IPS-18a (cell line): ENCODE data around the gene KLHDC9.
A peak's percentile ranks its signal among the peaks of the same experiment; 100 is the strongest.
"Not testable (repeated sequence)": the region's sequence is repeated elsewhere in the genome, so short reads cannot be mapped to it uniquely, and the experiment has no call there.

Experiments
- H3K27ac ChIP-seq: one replicate; pipeline ENCODE4 v1.5.1; 2013; ENCODE audit warnings: low read length
- H3K27me3 ChIP-seq: one replicate; pipeline ENCODE4 v1.6.1; 2013; ENCODE audit warnings: mild to moderate bottlenecking, low read length; ENCODE audit not compliant: control insufficient read depth, insufficient read depth
- H3K36me3 ChIP-seq: one replicate; pipeline ENCODE4 v1.6.1; 2013; ENCODE audit warnings: low read depth, low read length; ENCODE audit not compliant: control insufficient read depth
- H3K4me1 ChIP-seq: one replicate; pipeline ENCODE4 v1.6.1; 2013; ENCODE audit warnings: low read depth, low read length; ENCODE audit not compliant: control insufficient read depth
- H3K4me3 ChIP-seq: one replicate; pipeline ENCODE4 v1.5.1; 2013; ENCODE audit warnings: low read length
- H3K9ac ChIP-seq: one replicate; pipeline ENCODE4 v1.6.1; 2013; ENCODE audit warnings: mild to moderate bottlenecking, low read length, moderate library complexity
- H3K9me3 ChIP-seq: one replicate; pipeline ENCODE4 v1.6.1; 2013; ENCODE audit warnings: low read depth, low read length; ENCODE audit not compliant: control insufficient read depth

Gene KLHDC9

GRCh38 chr1:161100556-161100955 is 2.4 kb downstream of the KLHDC9 start:
- Histone ChIP-seq H3K4me3 (no peak overlapping the region), H3K9me3 (no peaks in the 10 kb centered on the region), H3K27ac (no peak overlapping the region), H3K4me1 (no peaks in the 10 kb centered on the region), H3K27me3 (no peaks in the 10 kb centered on the region), H3K9ac (no peak overlapping the region), H3K36me3 (peaks cover 15% of the 10 kb centered on the region)

DNA sequence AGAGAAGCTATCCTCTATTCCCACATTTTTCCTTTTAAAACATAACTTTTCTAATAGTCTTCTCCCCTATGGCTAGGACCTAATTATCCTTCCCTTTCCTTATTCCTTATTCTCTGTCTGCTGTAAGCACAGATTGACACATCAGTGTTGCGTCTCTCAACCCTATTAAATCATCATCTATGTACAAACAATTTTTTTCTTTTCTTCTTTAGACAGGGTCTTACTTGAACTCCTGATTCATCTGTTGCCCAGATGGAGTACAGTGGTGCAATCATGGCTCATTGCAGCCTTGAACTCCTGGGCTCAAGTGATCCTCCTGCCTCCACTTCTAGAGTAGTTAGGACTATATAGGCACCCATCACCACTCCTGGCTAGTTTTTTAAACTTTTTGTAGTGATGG is 8.3 kb downstream of the KLHDC9 start:
- Histone ChIP-seq H3K9ac (no peak overlapping the region), H3K27me3 (no peaks in the 10 kb centered on the region), H3K9me3 (no peaks in the 10 kb centered on the region), H3K27ac (no peak overlapping the region), H3K4me3 (no peak overlapping the region), H3K36me3 (peaks cover 8% of the 10 kb centered on the region), H3K4me1 (no peaks in the 10 kb centered on the region)

DNA sequence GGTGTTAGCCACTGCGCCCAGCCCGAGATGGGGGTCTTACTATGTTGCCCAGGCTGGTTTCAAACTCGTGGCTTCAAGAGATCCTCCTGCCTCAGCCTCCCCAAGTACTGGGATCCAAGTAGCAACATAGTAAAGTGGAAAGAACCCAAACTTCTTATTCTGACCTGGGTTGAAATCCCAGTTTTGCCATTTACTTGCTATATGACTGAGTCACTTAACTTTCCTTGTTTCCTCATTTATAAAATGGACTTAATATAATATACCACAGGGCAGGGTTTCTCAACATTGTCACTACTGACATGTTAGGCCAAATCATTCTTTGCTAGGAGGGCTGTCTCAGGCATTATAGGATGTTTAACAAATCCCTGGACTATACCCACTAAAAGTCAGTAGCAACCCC is 13.0 kb downstream of the KLHDC9 start:
- Histone ChIP-seq H3K27me3 (no peaks in the 10 kb centered on the region), H3K27ac (no peak overlapping the region), H3K4me1 (no peaks in the 10 kb centered on the region), H3K9ac (no peak overlapping the region), H3K4me3 (no peak overlapping the region), H3K9me3 (no peaks in the 10 kb centered on the region), H3K36me3 (no peaks in the 10 kb centered on the region)

DNA sequence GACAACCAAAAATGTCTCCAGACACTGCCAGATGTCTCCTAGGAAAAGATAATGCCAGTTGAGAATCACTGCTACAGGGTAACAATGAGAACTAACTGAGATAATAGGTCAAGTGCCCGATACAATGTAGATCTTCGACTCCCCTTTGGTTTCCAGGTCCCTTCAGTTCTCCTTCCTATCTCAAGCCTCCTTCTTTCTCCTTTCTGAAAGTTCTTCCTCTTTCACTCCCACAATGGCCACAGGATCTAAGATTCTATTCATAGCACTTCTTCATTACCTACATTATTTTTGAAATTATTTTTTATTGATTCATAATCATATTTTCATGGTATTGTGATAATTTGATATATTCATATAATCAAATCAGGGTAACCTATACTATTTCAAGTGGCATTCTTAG is 13.4 kb downstream of the KLHDC9 start:
- no peaks in the 10 kb centered on the region for H3K36me3 ChIP-seq
- no peaks in the 10 kb centered on the region for H3K9me3 ChIP-seq
- H3K4me3 ChIP-seq, result no peak overlapping the region
- H3K4me1 ChIP-seq, result no peaks in the 10 kb centered on the region
- H3K27ac ChIP-seq, result no peak overlapping the region
- no peaks in the 10 kb centered on the region for H3K27me3 ChIP-seq
- H3K9ac ChIP-seq, result no peak overlapping the region

DNA sequence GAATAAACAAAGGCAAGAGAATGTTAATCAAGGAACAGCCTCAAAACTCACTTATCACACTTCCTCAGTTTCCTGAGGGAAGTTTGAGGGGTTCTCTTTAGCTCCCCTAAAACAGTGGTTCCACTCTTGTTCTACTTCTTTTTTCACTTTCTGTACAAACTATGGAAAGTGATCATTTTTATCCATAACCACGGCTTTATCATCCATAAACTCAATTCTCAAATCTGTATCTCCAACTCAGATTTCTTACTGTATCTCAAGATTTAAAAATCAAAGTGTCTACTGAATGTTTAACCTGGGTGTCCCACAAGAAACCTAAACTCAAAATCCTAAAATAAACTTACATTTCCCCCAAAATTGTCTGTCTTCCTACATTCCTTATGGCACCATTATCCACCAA is 15.8 kb downstream of the KLHDC9 start:
- Histone ChIP-seq H3K9ac (no peak overlapping the region), H3K36me3 (no peaks in the 10 kb centered on the region), H3K4me3 (no peak overlapping the region), H3K27me3 (no peaks in the 10 kb centered on the region), H3K9me3 (no peaks in the 10 kb centered on the region), H3K4me1 (peaks cover 4% of the 10 kb centered on the region), H3K27ac (no peak overlapping the region)

- H3K27ac ChIP-seq, result no peak overlapping the region
- H3K4me3 ChIP-seq, result no peak overlapping the region
- H3K9me3 ChIP-seq, result no peaks in the 10 kb centered on the region
- no peaks in the 10 kb centered on the region for H3K27me3 ChIP-seq
- no peak overlapping the region for H3K9ac ChIP-seq
- H3K36me3 ChIP-seq, result no peaks in the 10 kb centered on the region
- peaks cover 10% of the 10 kb centered on the region for H3K4me1 ChIP-seq
These were observed 16.4 kb downstream of the KLHDC9 start for GRCh38 chr1:161114556-161114955.

DNA sequence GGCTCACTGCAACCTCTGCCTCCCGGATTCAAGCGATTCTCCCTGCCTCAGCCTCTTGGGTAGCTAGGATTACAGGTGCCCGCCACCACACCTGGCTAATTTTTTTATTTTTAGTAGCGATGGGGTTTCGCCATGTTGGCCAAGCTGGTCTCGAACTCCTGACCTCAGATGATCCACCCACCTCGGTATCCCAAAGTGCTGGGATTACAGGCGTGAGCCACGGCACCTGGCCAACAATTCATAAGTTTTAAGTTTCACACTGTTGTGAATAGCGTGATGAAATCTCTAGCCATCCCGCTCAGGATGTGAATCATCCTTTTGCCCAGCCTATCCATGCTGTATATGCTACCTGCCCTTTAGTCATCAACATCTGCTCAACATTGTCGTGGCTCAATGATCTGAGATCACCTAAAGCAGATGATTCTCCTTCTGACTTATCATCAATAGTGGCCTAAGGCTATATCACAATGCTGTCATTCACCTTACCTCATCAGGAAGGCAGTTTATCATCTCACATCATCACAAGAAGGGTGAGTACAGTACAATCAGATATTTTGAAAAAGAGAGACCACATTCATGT is 17.1 kb downstream of the KLHDC9 start:
- H3K4me1 ChIP-seq, result peaks cover 11% of the 10 kb centered on the region
- no peak overlapping the region for H3K27ac ChIP-seq
- no peak overlapping the region for H3K9ac ChIP-seq
- no peaks in the 10 kb centered on the region for H3K9me3 ChIP-seq
- no peaks in the 10 kb centered on the region for H3K27me3 ChIP-seq
- H3K36me3 ChIP-seq, result peaks cover 4% of the 10 kb centered on the region
- no peak overlapping the region for H3K4me3 ChIP-seq

DNA sequence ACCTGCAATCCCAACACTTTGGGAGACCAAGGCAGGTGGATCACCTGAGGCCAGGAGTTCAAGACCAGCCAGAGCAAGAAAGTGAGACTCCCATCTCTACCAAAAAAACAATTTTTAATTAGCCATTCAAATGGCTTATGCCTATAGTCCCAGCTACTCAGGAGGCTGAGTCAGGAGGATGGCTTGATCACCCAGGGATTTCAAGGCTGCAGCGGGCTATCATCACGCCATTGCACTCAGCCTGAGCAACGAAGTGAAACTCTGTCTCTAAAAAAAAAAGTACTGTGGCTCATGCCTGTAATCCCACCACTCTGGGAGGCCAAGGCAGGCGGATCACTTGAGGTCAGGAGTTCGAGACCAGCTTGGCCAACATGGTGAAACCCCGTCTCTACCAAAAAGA is 17.8 kb downstream of the KLHDC9 start:
- not testable (repeated sequence) for H3K27me3 ChIP-seq, H3K9ac ChIP-seq, H3K9me3 ChIP-seq, H3K4me3 ChIP-seq, H3K27ac ChIP-seq
- H3K4me1 ChIP-seq, result peaks cover 11% of the 10 kb centered on the region
- H3K36me3 ChIP-seq, result peaks cover 12% of the 10 kb centered on the region

GRCh38 chr1:161117759-161118581 is 19.8 kb downstream of the KLHDC9 start, which contains the start of the genes NIT1 and PFDN2:
NIT1 (plus strand) TSS chr1:161118105; CDS start chr1:161118177, 72 bp downstream.
PFDN2 (minus strand) TSS chr1:161118037; CDS start chr1:161118026, 11 bp downstream.
- peaks cover 11% of the 10 kb centered on the region for H3K4me1 ChIP-seq

GRCh38 chr1:161119092-161119903 is 21.1 kb downstream of the KLHDC9 start:
- H3K36me3 ChIP-seq, result peaks cover 40% of the 10 kb centered on the region
- H3K4me1 ChIP-seq, result peaks cover 11% of the 10 kb centered on the region
- H3K27ac ChIP-seq, result no peak overlapping the region

More at GRCh38 chr1:161117759-161118581, 19.8 kb downstream of the KLHDC9 start, which contains the start of the genes NIT1 and PFDN2:
- peak within 1 kb of the TSS; percentile 80 for H3K4me3 ChIP-seq
- no peaks in the 10 kb centered on the region for H3K9me3 ChIP-seq
- H3K9ac ChIP-seq, result peak within 1 kb of the TSS; percentile 54
- peak within 1 kb of the TSS; percentile 6 for H3K27ac ChIP-seq
- no peaks in the 10 kb centered on the region for H3K27me3 ChIP-seq
- peaks cover 32% of the 10 kb centered on the region for H3K36me3 ChIP-seq

DNA sequence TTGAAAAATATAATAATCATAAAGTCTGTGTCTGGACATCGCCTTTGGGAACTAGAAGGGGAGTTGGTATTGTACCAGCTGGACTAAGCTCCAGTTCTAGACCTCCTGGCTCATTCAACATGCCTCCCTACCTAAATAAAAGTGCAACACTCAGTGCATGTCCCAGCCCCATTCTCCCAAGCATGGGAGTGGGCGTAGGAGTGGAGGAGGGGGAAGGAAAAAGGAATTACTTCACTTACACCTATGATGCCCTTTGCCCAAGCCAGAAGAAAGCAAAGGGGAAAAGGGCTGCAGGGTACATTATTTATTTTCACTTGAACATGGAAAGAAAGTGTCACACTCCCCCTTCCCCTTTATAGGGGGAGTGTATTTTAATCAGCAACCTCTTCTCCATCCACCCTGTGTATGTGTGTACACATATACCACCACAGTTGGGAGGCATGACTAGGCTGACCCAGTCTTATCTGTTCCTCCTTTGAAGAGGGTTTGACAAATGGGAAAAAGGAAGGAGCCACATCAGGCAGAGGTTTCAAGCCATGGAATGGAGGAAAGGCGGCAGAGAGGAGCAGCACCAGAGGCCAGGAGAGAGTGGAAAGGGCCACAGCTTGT is 23.0 kb downstream of the KLHDC9 start:
- Histone ChIP-seq H3K27me3 (no peaks in the 10 kb centered on the region), H3K4me3 (no peak overlapping the region), H3K36me3 (peaks cover 45% of the 10 kb centered on the region), H3K9me3 (no peaks in the 10 kb centered on the region), H3K9ac (no peak overlapping the region), H3K27ac (no peak overlapping the region), H3K4me1 (peaks cover 11% of the 10 kb centered on the region)

More at GRCh38 chr1:161119092-161119903, 21.1 kb downstream of the KLHDC9 start:
- Histone ChIP-seq H3K4me3 (peak overlapping the region; percentile 80), H3K9ac (peak overlapping the region; percentile 54), H3K9me3 (no peaks in the 10 kb centered on the region), H3K27me3 (no peaks in the 10 kb centered on the region)
